Skeletal muscle satellite cell (primary cell): ENCODE results near the gene NSUN5.
A peak's percentile ranks its signal among the peaks of the same experiment; 100 is the strongest.
"Not testable (repeated sequence)": the region's sequence is repeated elsewhere in the genome, so short reads cannot be mapped to it uniquely, and the experiment has no call there.

Source experiments
- H3K27me3 ChIP-seq: 2 replicates; pipeline ENCODE4 v1.7.0; 2013; ENCODE audit warnings: low read length; ENCODE audit not compliant: control insufficient read depth, insufficient read depth
- H3K36me3 ChIP-seq: 2 replicates; pipeline ENCODE4 v1.7.0; 2013; ENCODE audit warnings: mild to moderate bottlenecking, control low read depth, low read length; ENCODE audit not compliant: insufficient read depth
- H3K4me1 ChIP-seq: 2 replicates; pipeline ENCODE4 v1.7.0; 2013; ENCODE audit warnings: low read length; ENCODE audit not compliant: control insufficient read depth, insufficient read depth
- H3K4me2 ChIP-seq: 2 replicates; pipeline ENCODE4 v1.7.0; 2013; ENCODE audit warnings: mild to moderate bottlenecking, low read length
- H3K4me3 ChIP-seq: 2 replicates; pipeline ENCODE4 v1.7.0; 2013; ENCODE audit warnings: low read length
- H3K9ac ChIP-seq: 2 replicates; pipeline ENCODE4 v1.7.0; 2013; ENCODE audit warnings: mild to moderate bottlenecking, low read depth, low read length, moderate library complexity
- H3K9me3 ChIP-seq: replicated peaks from 2 replicates; pipeline ENCODE4 v1.7.0; 2013; ENCODE audit warnings: mild to moderate bottlenecking, control low read depth, low read length

The NSUN5 gene

GRCh38 chr7:73307436-73307835 is 1.2 kb downstream of the NSUN5 start:
- Histone ChIP-seq H3K4me2 (peak overlapping the region; percentile 97), H3K4me1 (peaks cover 6% of the 10 kb centered on the region), H3K4me3 (peak overlapping the region; percentile 85), H3K9me3 (no peaks in the 10 kb centered on the region), H3K36me3 (peaks cover 13% of the 10 kb centered on the region), H3K9ac (no peak overlapping the region), H3K27me3 (no peaks in the 10 kb centered on the region)

GRCh38 chr7:73304612-73305387 is 3.8 kb downstream of the NSUN5 start:
- H3K4me3 ChIP-seq, H3K9ac ChIP-seq, H3K4me1 ChIP-seq, H3K4me2 ChIP-seq, H3K27me3 ChIP-seq, H3K9me3 ChIP-seq: not testable (repeated sequence)
- H3K36me3 ChIP-seq, result peaks cover 13% of the 10 kb centered on the region

- H3K27me3 ChIP-seq, result no peaks in the 10 kb centered on the region
- peaks cover 13% of the 10 kb centered on the region for H3K36me3 ChIP-seq
- H3K9ac ChIP-seq, result no peak overlapping the region
- H3K4me3 ChIP-seq, result no peak overlapping the region
- H3K4me2 ChIP-seq, result no peak overlapping the region
- H3K4me1 ChIP-seq, result peaks cover 6% of the 10 kb centered on the region
- no peaks in the 10 kb centered on the region for H3K9me3 ChIP-seq
These were observed 4.6 kb downstream of the NSUN5 start for GRCh38 chr7:73304071-73304470.

- H3K9ac ChIP-seq, result no peak overlapping the region
These were observed 5.1 kb downstream of the NSUN5 start for GRCh38 chr7:73303546-73303945.

GRCh38 chr7:73302846-73303245 is 5.8 kb downstream of the NSUN5 start:
- H3K9ac ChIP-seq, H3K27me3 ChIP-seq, H3K4me3 ChIP-seq, H3K4me2 ChIP-seq, H3K4me1 ChIP-seq, H3K9me3 ChIP-seq: not testable (repeated sequence)
- peaks cover 13% of the 10 kb centered on the region for H3K36me3 ChIP-seq

More at GRCh38 chr7:73303546-73303945, 5.1 kb downstream of the NSUN5 start:
- Histone ChIP-seq H3K4me1 (peaks cover 6% of the 10 kb centered on the region), H3K9me3 (no peaks in the 10 kb centered on the region), H3K4me2 (no peak overlapping the region), H3K4me3 (no peak overlapping the region), H3K27me3 (no peaks in the 10 kb centered on the region), H3K36me3 (peaks cover 13% of the 10 kb centered on the region)

GRCh38 chr7:73301108-73301507 is 7.5 kb downstream of the NSUN5 start:
- not testable (repeated sequence) for H3K4me3 ChIP-seq, H3K4me1 ChIP-seq, H3K27me3 ChIP-seq, H3K4me2 ChIP-seq, H3K9me3 ChIP-seq, H3K36me3 ChIP-seq, H3K9ac ChIP-seq

GRCh38 chr7:73299812-73300211 is 8.8 kb downstream of the NSUN5 start:
- not testable (repeated sequence) for H3K4me3 ChIP-seq, H3K9ac ChIP-seq, H3K27me3 ChIP-seq, H3K4me1 ChIP-seq, H3K4me2 ChIP-seq, H3K9me3 ChIP-seq, H3K36me3 ChIP-seq

GRCh38 chr7:73297706-73298105 is 10.9 kb downstream of the NSUN5 start:
- not testable (repeated sequence) for H3K27me3 ChIP-seq, H3K4me2 ChIP-seq, H3K9me3 ChIP-seq, H3K9ac ChIP-seq, H3K36me3 ChIP-seq, H3K4me3 ChIP-seq, H3K4me1 ChIP-seq

GRCh38 chr7:73297235-73297634 is 11.4 kb downstream of the NSUN5 start:
- H3K9me3 ChIP-seq, H3K4me2 ChIP-seq, H3K4me3 ChIP-seq, H3K36me3 ChIP-seq, H3K27me3 ChIP-seq, H3K9ac ChIP-seq, H3K4me1 ChIP-seq: not testable (repeated sequence)

- H3K27me3 ChIP-seq, H3K4me2 ChIP-seq, H3K9ac ChIP-seq, H3K4me3 ChIP-seq, H3K36me3 ChIP-seq, H3K4me1 ChIP-seq, H3K9me3 ChIP-seq: not testable (repeated sequence)
These were observed 31.4 kb downstream of the NSUN5 start for GRCh38 chr7:73277210-73277609.

GRCh38 chr7:73267813-73268212 is 40.8 kb downstream of the NSUN5 start:
- not testable (repeated sequence) for H3K4me2 ChIP-seq, H3K4me1 ChIP-seq, H3K4me3 ChIP-seq, H3K27me3 ChIP-seq, H3K9me3 ChIP-seq, H3K36me3 ChIP-seq, H3K9ac ChIP-seq

GRCh38 chr7:73266719-73267368 is 41.8 kb downstream of the NSUN5 start:
- not testable (repeated sequence) for H3K4me2 ChIP-seq, H3K4me3 ChIP-seq, H3K9ac ChIP-seq, H3K4me1 ChIP-seq, H3K27me3 ChIP-seq, H3K9me3 ChIP-seq, H3K36me3 ChIP-seq
